K562 (cell line): ENCODE results near the gene CHSY1. TPM values are rescaled to one million over a fixed set of nuclear protein-coding genes. Genes with fewer than 3 reads are reported as not detected.

Source experiments
- CHD1 ChIP-seq: fragments of 200-600 bp; sonication (generic); IDR thresholded peaks from one replicate; pipeline ENCODE4 v1.6.1; 2012; ENCODE audit warnings: mild to moderate bottlenecking, moderate library complexity, low read length, inconsistent platforms
- CXXC5 ChIP-seq: fragments of 250-450 bp; sonication (Bioruptor Pico); IDR thresholded peaks from 2 replicates; pipeline ENCODE4 v1.8.0; 2022; ENCODE audit warnings: inconsistent platforms, mild to moderate bottlenecking, moderate library complexity
- ERF ChIP-seq: fragments of 450-650 bp; formaldehyde crosslinking; IDR thresholded peaks from 2 replicates; pipeline ENCODE4 v1.4.0; 2020; ENCODE audit warnings: mild to moderate bottlenecking, mixed read lengths
- NR1H2 ChIP-seq: sonication (generic); formaldehyde crosslinking; IDR thresholded peaks from 2 replicates; pipeline ENCODE4 v1.4.0; 2020; ENCODE audit warnings: mild to moderate bottlenecking, missing genetic modification reagents
- RBBP5 ChIP-seq: fragments of 200-600 bp; sonication (generic); IDR thresholded peaks from 2 replicates; pipeline ENCODE4 v1.6.1; 2012; ENCODE audit warnings: borderline replicate concordance, mild to moderate bottlenecking, low read length, control low read depth, inconsistent platforms; ENCODE audit not compliant: insufficient read depth, poor library complexity, severe bottlenecking
- THAP12 ChIP-seq: fragments of 250-450 bp; sonication (Bioruptor Pico); IDR thresholded peaks from 2 replicates; pipeline ENCODE4 v1.9.0; 2021; ENCODE audit warnings: mild to moderate bottlenecking, inconsistent platforms
- UBTF ChIP-seq, 2 experiments: IDR thresholded peaks; 2 replicates each; pipeline ENCODE4 v1.6.1; 2012; ENCODE audit warnings: improper control_type of control experiment in 2 of 2, low read depth in 2 of 2, low read length in 2 of 2, borderline replicate concordance in 1 of 2
- ZFX ChIP-seq: sonication (generic); formaldehyde crosslinking; IDR thresholded peaks from 2 replicates; pipeline ENCODE4 v1.8.0; 2022; ENCODE audit warnings: mild to moderate bottlenecking, missing genetic modification reagents, moderate library complexity
- polyA plus RNA-seq, 8 experiments: library from polyadenylated mRNA; depleted of rRNA in 4 of 8; stranded (reverse) in 5 of 8; unstranded in 3 of 8; fragments of >200 nt; fragmentation: Nextera tagmentation in 2 of 8; fragmentation: Illumina TruSeq in 1 of 8; extraction: Ambion mirVana in 2 of 8; extraction: Trizol in 1 of 8; gene quantifications; 2 replicates each; pipeline versions ENCODE4 v1.2.1 to v1.2.3, GENCODE V29; 2011 to 2014; ENCODE audit warnings: inconsistent platforms in 1 of 8, missing spikeins in 1 of 8
- total RNA-seq, 7 experiments: library from RNA; depleted of rRNA in 6 of 7; stranded (reverse); fragments of >200 nt in 6 of 7; fragmentation: Illumina TruSeq in 2 of 7; extraction: Trizol in 2 of 7; gene quantifications; 2 replicates each; pipeline versions ENCODE4 v1.2.1 to v1.2.3, GENCODE V29; 2011 to 2021; ENCODE audit warnings: low replicate concordance in 1 of 7

CHSY1 gene
- total and polyA plus RNA-seq, 9 of the 15 experiments (the other 6 are each of a cell fraction or from before 2014, with no cell fraction given), result 7.0 to 16.4 (median 13.4) TPM

GRCh38 chr15:101250873-101251829 is 697 bp downstream of the CHSY1 start (continued):
- TF ChIP-seq UBTF (IDR thresholded peaks at IDR 0.05; ENCODE audit: borderline replicate concordance in 1 of 2, low read depth in 2 of 2, low read length in 2 of 2) (peak in 1 of 2 experiments; percentile 45; a peak in 1 of 4 replicates), ERF (CRISPR knock-in tag) (0 out of 2 replicates have a peak, but pooled peaks have one; percentile 44), CXXC5 (CRISPR knock-in tag) (peak; percentile 4; the same call in 1 of the 2 replicates), THAP12 (CRISPR knock-in tag) (0 out of 2 replicates have a peak, but pooled peaks have one; percentile 50), CHD1 (peak; percentile 63), ZFX (CRISPR knock-in tag) (0 out of 2 replicates have a peak, but pooled peaks have one; percentile 40), RBBP5 (peak; percentile 48), NR1H2 (no peak)
